ENCODE results near the gene KLK11. TPM values are rescaled to one million over a fixed set of nuclear protein-coding genes. Genes with fewer than 3 reads are reported as not detected.

Gene KLK11
- total and polyA plus RNA-seq, 11 donors = 0.32 to 19.1 (median 0.38) TPM; not detected in 7

GRCh38 chr19:51003316-51003715, 23.1 kb downstream of the KLK11 start:
- TF ChIP-seq POLR2A (IDR thresholded peaks at IDR 0.05) = no peak
- TF ChIP-seq CTCF (IDR thresholded peaks at IDR 0.05) = no peak
- Histone ChIP-seq H3K9me3 (no peaks in the 10 kb centered on the region), H3K36me3 (no peaks in the 10 kb centered on the region), H3K27me3 (peaks cover 11 to 73% (median 29%) of the 10 kb centered on the region in 9 donors), H3K4me1 (no peaks in the 10 kb centered on the region), H3K4me3 (no peak overlapping the region), H3K27ac (no peak overlapping the region)
- no peak for ATAC-seq
- WGBS, 4 donors = 73 to 81% (median 78%) methylated on average over 7 of the region's 7 CpGs
- intact Hi-C loops (cut with DNase I) = no loop called here
- DNase-seq = no peak

DNA sequence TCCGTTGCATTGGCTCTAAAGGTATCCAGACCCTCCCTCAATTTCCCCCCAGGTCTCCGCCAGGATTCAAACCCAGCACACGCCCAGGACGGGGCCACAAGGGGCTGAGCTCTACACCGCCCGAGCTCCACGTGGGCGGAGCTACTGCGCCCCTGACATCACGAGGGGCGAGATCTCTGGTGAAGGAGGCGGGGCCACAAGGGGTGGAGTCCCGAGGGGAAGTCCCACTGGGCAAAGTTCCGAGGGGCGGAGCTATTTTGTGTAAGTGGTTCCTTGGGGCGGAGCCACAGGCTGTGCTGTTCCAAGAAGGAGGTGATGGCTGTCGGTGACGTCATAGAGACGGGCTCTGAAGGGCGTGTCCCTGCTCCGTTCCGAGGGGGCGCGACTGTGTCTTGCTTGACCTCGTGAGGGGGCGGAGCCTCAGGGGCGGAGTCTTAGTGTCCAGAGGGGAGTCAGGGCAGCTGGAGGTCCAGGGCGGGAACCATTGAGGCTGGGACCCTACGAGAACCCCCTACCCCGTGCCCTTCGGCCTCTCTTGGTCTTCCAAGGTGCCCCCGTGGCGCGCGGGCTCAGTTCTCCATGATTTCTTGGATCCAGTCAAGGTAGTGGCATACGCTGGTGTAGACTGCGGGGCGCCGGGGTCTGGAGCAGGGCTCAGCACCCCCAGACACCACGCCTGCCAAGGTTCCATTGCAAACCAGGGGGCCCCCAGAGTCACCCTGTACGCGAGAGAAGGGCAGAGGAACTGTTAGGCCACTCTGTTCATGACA, 23.7 kb downstream of the KLK11 start:
- Histone ChIP-seq H3K36me3 (no peaks in the 10 kb centered on the region), H3K4me1 (no peaks in the 10 kb centered on the region), H3K9me3 (no peaks in the 10 kb centered on the region), H3K27ac (no peak overlapping the region), H3K4me3 (no peak overlapping the region), H3K27me3 (peaks cover 13 to 79% (median 29%) of the 10 kb centered on the region in 9 donors)
- no peak for DNase-seq
- intact Hi-C loops (cut with DNase I) = no loop called here
- 23 to 65% (median 54%) methylated on average over 25 to 42 of the region's 42 CpGs for WGBS, 4 donors
- TF ChIP-seq CTCF (IDR thresholded peaks at IDR 0.05) (no peak), POLR2A (IDR thresholded peaks at IDR 0.05) (no peak)
- no peak for ATAC-seq

DNA sequence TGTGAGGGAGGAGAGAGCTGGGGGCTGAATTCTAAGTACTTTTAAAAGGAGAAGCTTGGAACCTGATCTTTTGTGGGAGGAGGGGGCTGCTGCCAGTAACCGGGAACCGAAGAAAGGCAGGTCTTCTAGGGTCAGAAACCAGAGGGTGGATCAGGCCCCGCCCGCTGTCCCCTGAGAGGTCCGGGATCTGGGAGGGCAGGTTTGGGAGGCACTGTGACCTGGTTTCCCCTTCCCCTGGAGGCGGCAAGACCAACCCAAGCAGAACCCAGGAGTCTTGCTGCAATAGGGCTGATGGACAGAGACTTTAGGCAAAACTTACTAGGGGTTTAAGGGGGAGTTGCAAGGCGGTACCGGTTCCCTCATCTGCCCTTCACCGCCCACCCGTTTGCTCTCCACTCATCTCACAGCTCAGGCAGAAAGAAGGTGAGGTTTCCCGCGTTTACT, 24.3 kb downstream of the KLK11 start:
- ATAC-seq = no peak
- H3K27me3 ChIP-seq = peaks cover 14 to 79% (median 29%) of the 10 kb centered on the region in 9 donors
- TF ChIP-seq POLR2A (IDR thresholded peaks at IDR 0.05) = no peak
- TF ChIP-seq CTCF (IDR thresholded peaks at IDR 0.05) = no peak
- no peaks in the 10 kb centered on the region for H3K4me1 ChIP-seq
- DNase-seq = no peak
- WGBS, 4 donors = 22 to 48% (median 36%) methylated on average over 12 of the region's 12 CpGs
- H3K27ac ChIP-seq = no peak overlapping the region
- no peaks in the 10 kb centered on the region for H3K36me3 ChIP-seq
- intact Hi-C loops (cut with DNase I) = no loop called here
- no peak overlapping the region for H3K4me3 ChIP-seq
- H3K9me3 ChIP-seq = no peaks in the 10 kb centered on the region

DNA sequence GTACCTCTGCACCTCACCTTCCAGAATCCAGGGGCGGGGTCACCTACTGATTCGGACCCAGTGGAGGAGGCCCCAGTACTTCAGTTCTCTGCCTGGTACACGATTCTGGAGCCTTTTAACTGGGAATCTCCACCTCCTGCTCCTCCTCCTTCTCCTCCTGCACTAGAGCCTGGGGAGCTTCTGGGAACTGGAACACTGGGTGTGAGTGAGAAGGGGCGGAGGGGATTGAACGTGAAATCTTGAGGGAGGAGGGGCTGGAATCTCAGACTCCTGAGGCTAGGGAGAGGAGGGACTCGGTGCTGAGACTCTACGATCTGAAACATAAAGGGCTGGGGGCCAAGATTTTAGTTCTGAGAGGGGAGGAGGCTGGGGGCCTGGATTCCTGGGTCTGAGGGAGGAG, 24.9 kb downstream of the KLK11 start, which contains the start of gene KLK8:
KLK8 (minus strand) TSS at position 90 of the 400 bp plus-strand sequence. CDS start 437 bp downstream, outside the sequence.
- WGBS, 4 donors = 27 to 34% (median 29%) methylated on average over 7 of the region's 7 CpGs
- ATAC-seq (no peak), DNase-seq (no peak)
- Histone ChIP-seq H3K9me3 (no peaks in the 10 kb centered on the region), H3K4me1 (no peaks in the 10 kb centered on the region), H3K4me3 (no peak within 1 kb of the TSS), H3K36me3 (no peaks in the 10 kb centered on the region), H3K27me3 (peaks cover 14 to 73% (median 29%) of the 10 kb centered on the region in 9 donors), H3K27ac (no peak within 1 kb of the TSS)
- intact Hi-C loops (cut with DNase I) = no loop called here
- TF ChIP-seq CTCF (IDR thresholded peaks at IDR 0.05) (no peak), POLR2A (IDR thresholded peaks at IDR 0.05) (no peak)
